ENCODE results near the gene GRID2.

Gene GRID2

DNA sequence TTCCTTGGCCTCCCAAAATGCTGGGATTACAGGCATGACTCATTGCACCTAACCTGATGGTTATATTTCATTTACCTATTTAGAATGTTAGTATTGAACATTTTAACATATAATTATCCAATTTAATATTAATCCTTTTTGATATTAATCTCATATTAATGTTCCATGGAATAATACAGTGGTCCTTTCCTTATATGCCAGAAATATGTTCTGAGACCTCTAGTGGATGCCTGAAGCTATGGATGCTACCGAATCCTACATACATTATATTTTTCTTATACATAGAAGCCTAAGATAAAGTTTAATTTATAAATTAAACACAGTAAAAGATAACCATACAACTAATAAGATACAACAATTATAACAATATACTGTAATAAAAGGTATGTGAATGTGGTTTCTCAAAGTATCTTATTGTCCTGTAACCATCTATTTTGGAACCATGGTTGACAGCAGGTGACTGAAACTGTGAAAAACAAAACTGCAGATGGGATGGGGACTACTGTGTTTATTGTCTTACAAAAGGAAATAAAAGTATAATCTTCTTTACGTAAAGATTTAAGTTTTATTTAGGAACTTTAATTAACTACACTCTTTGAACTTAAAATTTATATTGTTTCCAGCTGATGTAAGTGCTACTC, 431.4 kb downstream of the GRID2 start:
- no peak for DNase-seq (ENCODE audit: low spot score)

DNA sequence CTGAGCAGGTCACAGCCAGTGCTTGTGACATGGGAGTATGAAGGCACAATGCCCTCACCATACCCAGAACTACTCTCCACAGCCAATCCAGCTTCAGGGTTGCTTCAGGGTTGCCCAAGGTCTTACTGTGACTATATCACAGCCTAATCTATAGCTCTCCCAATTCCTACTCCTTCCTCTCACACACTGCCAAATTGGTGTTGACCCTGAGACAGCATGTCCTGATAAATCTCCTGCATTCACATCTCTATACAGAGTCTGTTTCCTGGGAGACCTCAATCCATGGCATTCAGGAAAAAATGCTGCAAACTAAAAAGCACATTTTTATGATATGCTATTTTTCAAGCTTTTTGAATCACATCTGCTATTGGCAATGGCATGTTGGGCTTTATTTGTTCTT, 456.7 kb downstream of the GRID2 start:
- DNase-seq (ENCODE audit: low spot score): no peak

DNA sequence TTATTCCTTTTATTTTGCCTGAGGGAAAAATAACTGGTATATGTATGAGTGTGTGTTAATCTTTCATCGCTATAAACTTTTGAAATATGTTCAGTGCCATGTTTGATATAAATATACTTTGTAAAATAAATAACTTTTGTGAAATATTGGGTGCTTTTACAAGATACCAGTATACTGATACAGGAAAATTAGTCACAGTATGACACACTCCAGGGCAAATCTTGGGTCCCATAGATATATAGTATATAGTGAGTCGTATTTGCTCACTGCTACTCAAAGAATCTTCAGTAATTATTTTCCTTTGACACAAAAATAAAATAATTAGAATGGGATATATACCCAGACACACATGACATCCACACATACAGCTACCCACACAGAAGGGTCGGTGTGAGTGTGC, 472.3 kb downstream of the GRID2 start:
- peak; percentile 14 for DNase-seq (ENCODE audit: low spot score)

DNA sequence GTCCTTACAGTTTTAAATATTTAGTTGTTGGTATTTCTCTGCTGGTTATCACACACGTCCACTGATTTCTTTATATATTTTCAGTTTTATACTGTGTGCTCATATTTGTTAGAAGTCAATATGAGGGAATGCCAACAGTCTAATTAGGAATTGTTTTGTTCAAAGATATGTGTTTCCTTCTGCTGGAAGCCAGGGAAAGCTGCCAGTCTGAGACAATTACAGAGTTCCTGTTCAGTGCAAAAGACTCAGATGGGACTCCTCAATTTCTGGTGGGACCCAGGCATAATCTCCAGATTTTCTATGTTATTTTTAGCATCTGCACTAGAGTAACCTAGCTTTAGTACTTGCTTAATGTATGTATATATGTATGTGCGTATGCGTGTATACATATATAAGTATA, 486.0 kb downstream of the GRID2 start:
- DNase-seq (ENCODE audit: low spot score): no peak

DNA sequence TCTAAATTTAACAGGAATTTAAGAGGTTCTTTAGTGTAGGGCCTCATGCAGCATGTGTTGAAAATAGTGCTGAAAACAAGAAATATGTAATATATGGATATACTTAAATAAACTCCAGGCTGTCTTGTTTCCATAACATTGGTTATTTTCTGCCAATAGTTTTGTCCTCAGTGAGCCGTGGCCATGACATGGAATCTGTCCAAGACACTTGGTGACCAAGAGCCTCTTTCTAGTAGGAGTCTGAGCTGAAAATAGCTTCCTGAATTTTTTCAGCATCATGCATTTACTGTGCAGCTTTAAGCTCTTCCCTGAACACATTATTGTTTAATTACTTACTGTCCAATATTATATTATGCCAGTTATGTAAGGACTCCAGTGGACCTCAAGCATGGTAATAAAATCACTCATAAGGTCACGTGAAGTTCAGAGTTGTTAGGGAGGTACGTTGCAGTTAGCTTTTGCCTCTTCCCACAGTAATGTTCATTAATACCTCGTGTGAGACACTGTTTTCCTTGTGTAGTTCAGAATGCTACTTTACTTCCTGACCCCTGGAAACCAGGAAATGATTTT, 488.2 kb downstream of the GRID2 start:
- no peak for DNase-seq (ENCODE audit: low spot score)

DNA sequence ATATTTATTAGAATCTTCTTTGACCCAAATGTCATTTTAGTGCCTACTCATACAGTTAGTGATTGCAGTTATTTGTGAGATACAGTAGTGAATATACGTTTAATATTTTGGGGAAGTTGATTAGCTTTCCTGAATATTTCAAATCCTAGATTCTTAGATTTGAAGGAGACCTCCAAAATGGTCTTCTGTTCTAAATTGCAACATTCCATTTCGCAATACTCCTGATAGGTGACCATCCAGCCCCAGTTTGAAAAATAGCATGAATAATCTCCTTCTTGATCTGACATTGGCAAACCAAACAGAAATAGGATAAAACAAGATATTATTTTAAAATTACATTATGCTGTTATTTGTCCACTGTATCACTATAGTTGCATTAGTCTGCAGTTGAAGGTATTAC, 505.6 kb downstream of the GRID2 start:
- DNase-seq (ENCODE audit: low spot score): no peak

DNA sequence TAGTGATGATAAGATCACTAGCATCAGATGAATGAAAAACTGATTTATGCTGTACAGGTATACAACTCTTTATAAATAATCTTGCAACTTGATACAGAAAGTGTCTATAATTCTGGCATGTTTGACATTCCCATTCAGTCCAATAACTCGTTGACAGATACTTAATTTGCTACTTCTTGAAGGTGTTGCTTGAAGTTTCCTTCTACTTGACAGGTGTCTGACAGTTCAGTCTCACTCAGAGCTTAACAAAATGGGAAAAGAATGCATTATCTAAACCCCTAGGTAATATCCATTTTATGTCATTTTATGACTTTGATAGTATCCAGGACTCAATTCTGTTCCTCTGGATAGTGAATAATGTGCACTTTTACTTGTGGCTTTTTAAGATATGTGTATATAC, 508.9 kb downstream of the GRID2 start:
- DNase-seq (ENCODE audit: low spot score): no peak

DNA sequence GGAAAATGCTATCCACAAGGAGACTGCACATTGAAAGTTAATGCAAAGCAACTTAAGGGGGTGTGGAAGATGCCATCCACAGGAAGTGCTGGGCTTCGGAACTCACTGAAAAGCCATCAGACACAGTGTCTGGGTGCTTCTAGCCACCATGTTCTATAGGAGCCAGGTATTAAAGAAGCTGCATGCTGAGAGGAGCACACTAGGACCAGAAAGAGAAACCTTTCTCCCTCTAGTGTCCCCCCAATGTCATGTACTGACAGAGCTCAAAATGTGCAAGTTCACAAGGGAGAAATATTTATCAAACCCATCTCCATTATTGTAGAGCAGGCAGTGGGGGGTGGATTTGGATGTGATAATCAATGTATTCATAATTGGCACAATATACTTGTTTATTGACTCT, 510.9 kb downstream of the GRID2 start:
- no peak for DNase-seq (ENCODE audit: low spot score)

DNA sequence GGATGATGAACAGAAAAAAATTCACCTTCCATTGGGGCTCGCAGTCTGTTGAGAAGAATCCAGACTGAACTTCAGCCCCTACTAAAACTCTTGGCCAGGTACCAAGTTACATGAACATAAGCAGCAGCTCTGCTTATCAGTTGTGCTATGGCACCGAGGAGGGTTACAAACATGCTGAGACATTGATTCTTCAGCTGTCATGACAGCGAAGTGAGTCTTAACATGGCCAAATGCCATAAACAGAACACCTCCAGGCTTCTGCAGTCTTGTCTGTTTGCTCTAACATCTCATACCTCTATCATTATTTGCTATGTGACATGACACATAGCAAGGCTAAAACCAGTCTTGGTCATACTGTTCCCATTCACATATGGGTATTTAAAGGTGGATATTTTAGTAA, 521.5 kb downstream of the GRID2 start:
- DNase-seq (ENCODE audit: low spot score): peak; percentile 10

DNA sequence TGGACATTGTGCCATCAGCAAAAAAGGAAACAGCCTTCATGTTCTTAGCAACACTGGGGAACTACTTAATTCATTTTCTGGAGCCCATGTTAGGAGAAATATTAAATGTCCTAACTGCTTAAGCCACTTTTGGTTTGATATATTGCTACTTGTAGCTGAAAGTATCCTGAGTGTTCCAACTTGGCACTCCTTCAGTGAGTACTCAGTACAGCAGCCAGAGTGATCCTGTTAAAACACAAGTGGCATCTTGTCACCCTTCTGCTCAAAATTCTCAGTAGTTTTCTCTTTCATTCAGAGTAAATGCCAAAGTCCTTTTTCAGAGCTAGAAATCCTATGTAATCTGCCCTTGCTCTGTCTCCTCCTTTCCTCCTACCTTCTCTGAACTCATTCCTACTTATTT, 522.0 kb downstream of the GRID2 start:
- DNase-seq (ENCODE audit: low spot score): no peak

DNA sequence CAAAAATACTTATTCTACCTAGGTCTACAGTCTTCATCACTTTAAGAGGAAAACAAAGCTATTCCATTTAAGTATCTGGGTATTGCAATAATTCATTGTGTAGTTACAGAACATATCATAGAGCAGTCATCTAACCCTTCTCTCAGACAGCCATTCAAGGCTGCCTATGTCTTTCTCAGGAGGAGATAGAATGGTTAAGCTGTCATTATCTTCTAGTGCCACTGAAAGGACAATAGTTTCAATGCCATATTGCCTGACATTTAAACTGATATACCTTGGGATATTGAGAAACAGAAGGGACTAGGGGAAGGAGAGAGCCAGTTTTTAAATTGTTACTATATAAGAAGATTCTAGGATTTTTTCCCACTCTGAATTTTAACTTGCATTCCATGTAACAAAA, 527.0 kb downstream of the GRID2 start:
- no peak for DNase-seq (ENCODE audit: low spot score)

DNA sequence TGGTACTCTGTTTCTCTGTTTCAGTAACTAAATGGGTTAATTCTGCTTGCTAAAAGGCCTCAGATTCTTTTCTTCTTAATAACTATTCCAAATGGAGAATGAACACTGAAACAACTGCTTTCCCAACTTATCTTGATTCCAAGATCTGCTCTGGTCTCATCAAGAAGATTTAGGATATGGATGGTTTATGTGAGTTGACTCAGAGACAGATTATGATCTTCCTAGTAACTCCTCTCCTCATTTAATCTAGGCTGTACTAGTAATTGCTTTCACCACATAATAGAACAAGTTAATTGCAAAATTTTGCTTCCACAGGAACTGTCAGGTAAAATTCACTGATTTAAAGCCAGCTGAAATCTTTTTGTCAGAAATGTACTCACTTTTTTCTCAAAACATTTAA, 537.1 kb downstream of the GRID2 start:
- DNase-seq (ENCODE audit: low spot score): no peak

DNA sequence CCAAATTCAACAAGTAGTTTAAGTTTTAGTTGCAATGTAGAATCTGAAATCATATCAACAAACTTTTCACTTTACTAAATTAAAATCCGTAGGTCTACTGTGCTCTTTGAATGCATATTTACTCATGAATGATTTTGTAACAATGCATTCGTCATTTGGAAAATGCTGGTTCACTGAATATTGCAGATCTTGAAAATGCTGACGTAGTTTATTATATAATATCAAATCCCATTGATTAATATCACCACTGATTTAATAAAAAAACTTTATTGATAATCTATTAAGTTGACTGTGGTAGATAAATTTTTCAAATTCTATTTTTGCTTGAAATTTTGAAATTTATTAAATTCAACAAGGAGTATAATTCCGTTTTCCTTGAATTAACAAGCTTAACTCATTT, 540.0 kb downstream of the GRID2 start:
- DNase-seq (ENCODE audit: low spot score): no peak

DNA sequence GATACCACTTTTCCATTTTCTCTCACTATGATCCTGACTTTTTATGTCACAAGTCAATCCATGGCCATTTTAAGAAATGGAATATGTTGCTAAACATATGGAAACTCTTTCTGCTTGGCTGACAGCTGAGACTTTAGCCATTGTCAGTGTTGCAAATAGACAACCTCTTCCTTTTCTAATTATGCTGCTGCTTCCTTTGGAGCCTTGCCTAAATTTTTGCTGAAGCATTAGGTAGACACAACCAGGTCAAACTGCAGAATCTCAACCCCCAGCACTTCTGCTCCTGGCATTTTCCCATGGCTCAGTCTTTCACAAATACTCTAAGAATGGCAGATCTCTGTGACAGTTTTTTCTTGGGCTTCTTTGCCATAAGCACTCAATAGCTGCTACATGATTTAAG, 543.3 kb downstream of the GRID2 start:
- DNase-seq (ENCODE audit: low spot score): no peak

DNA sequence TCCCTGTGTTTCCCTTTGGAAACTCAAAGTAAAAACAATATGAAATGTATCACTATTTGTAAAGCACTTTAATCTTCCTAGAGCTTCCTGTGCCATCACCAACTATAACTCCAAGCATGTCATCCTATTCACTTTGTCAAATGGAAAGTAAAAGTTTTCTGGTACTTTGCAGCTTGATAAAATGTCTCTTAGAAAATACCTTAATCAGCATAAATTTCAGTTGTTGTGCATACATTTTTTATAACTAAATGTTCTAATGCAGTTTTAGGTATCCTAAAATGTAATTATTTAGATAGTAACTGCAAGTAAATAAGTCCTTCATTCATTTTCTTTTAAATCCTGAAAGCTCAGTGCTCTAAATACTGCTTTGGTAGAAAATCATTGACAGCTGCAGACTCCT, 558.7 kb downstream of the GRID2 start:
- DNase-seq (ENCODE audit: low spot score): no peak

DNA sequence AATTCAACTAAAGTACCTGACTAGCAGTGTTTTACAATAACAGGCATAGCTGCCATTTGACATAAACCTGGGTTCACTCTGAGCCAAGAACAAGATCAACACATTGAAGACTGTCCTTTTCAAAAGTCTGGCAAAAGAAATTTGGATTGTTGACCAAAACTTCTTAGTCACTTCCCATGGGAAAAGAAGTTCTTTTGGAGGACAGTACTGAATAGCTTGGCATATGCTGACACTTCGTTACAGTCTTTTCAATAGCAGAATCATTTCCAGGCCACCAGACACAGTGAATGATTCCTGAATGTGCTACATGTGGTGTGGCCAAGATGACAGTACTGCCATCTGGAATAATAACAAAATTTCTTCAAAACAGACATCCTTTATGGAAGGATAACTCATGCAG, 560.3 kb downstream of the GRID2 start:
- DNase-seq (ENCODE audit: low spot score): no peak

DNA sequence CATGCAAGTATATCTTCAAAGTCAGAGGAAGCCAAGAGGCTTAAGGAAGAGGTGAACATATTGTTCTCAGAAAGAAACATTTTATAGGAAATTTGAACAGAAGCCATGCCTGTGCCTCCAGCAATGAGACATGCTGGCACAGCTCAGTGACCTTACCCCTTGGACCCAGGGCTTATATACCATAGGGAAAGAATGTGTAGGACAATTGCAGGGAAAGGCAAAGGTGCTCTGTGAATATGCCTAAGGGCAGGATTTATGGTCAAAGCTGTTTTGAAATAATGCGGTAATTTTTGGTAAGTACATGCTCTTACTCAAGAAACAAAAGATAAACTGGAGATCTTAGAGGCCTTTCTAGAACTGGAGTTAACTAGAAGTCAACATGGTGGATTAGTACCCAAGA, 568.8 kb downstream of the GRID2 start:
- DNase-seq (ENCODE audit: low spot score): no peak

DNA sequence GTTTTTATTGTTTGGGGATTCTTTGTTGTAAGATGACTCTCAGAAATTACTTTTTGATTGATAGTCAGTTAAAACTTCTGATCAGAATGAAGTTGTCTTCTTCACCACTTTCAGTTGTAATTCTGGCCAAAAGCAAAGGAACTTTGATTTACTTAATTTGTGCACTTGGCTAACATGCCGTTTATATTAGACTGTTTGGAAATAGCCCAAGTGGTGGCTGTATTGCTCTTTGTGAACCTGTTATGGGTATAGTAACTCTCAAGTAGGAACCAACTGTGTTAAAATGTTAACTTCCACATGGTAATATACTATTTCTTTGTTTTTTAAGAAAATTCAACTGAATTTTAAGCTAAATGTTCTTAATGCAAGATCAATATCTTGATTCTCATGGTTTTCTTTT, 581.9 kb downstream of the GRID2 start:
- no peak for DNase-seq (ENCODE audit: low spot score)

DNA sequence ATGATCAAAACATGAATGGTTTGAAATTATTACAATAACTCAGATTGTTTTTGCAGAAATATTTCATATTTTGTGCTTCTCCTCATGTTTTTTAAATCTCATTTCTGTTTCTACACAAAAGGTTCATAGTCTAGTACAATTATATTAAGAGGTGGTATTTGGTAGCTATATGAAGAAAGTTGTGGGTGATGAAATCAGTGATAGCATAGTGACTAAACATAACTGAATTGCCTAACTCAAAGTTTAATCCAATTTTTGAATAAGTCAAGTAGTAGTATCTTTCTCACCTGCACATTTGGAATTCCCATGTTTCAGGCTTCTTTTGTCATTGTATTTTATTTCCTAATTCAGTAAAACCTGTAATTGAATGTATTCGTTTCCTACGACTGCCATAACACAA, 648.7 kb downstream of the GRID2 start:
- DNase-seq (ENCODE audit: low spot score): no peak

DNA sequence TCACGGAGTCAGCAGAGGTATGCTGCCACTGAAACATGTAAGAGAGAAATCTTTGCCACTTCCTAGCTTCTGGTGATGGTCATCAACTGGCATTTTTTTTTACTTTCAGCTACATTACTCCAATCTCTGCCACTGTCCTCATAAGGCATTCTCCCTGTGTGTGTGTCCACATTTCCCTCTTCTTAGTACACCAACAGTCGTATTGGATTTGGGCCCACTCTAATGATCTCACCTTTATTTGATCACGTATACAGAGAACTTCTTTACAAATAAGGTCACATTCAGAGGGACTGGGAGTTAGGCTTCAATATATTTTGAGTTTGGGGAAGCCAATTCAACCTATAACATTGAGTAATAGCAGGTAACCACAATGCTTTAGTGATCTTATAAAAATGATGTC, 649.1 kb downstream of the GRID2 start:
- no peak for DNase-seq (ENCODE audit: low spot score)

DNA sequence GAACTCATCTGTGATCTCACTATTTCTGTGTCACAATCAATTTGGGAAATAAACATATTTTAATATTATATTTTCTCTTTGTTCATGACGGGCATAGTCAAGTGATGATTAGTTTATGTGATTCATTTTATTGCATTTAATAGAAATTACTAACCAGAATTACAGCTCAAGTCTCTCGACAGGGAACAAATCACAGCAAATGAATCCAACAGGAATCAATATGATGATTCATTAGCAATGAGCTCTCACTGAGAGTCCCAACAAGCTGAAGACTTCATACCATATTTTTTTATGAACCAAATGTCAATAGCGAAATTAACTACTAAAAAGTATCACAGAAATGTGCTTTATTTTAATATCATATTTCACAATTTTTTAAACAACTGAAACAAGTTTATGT, 649.7 kb downstream of the GRID2 start:
- DNase-seq (ENCODE audit: low spot score): no peak

DNA sequence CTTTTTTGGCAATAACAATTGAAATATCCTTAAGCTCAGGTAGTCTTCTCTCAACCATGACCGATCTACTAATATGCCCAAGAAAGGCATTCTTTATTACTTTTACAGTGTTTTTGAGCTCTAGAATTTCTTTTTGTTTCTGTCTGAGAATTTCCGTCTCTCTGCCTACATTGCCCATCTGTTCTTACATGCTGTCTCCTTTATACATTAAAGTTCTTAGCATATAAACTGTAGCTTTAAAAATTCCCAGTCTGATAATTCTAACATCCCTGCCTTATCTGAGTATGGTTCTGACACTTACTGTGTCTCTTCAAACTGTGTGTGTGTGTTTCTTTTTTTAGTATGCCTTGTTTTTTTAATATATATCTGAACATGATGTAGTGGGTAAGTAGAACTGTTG, 658.1 kb downstream of the GRID2 start:
- DNase-seq (ENCODE audit: low spot score): no peak

DNA sequence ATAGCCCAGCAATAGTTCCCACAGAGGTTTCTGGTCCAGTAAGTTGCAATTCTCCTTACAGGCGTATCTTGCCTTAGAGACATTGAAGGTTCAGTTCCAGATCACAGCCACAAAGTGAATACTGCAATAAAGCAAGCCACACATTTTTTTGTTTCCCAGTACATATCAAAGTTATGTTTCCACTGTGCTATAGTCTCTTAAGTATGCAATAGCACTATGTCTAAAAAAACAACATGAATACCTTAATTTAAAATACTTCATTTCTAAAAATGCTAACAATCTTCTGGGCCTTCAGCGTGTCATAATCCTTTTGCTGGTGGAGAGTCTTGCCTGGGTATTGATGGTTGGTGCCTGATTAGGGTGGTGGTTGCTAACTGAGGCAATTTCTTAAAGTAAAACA, 659.1 kb downstream of the GRID2 start:
- DNase-seq (ENCODE audit: low spot score): no peak

DNA sequence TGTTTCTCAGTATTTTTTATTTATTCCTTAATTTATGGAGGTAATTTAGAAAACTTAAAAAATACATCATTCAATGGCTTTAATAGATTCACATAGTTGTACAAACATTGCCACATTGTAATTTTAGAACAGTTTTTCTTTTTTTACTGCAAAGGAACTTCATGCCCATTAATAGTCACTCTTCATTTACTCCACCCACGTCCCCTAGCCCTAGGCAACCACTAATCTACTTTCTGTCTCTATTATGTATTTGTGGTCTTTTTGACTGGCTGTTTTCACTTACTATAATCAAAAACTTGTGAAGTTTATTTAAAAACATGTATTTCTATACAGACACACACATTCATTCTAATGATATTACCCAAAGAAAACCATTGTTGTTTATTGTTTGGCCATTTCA, 664.8 kb downstream of the GRID2 start:
- DNase-seq (ENCODE audit: low spot score): no peak

DNA sequence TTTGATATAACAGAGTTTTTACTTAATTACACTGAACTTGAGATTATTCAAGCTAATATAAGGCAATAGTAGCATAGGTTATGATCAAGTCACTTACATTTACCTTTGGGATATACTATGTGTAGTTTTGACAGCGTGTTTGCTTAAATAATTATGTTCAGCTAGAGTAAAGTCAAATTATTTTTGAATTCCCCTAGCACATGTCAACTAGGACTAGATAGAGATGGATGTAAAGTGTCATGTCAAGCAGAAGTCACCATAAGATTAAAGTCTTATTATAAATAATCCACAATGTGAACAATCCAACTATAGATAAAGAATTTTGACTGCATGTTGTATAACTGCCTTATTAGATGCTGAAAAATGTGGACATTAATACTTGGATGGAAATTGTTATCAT, 665.2 kb downstream of the GRID2 start:
- no peak for DNase-seq (ENCODE audit: low spot score)
